HepG2 (cell line): ENCODE data around the gene MAPK14. TPM values are rescaled to one million over a fixed set of nuclear protein-coding genes. Genes with fewer than 3 reads are reported as not detected.

Experiments
- FOSL2 ChIP-seq: sonication (generic); formaldehyde crosslinking; IDR thresholded peaks from 2 replicates; pipeline ENCODE4 v1.4.0; 2020; ENCODE audit warnings: missing genetic modification reagents
- FOXA3 ChIP-seq: IDR thresholded peaks from 2 replicates; pipeline ENCODE4 v1.6.1; 2016; ENCODE audit warnings: missing genetic modification reagents, missing compliant biosample characterization
- HNRNPH1 ChIP-seq: fragments of 200-400 bp; formaldehyde crosslinking; optimal IDR thresholded peaks from 2 replicates; pipeline ENCODE3; 2017; ENCODE audit warnings: mild to moderate bottlenecking, low read depth, low read length
- HOXA9 ChIP-seq: sonication (generic); formaldehyde crosslinking; IDR thresholded peaks from 2 replicates; pipeline ENCODE4 v1.8.1; 2022; ENCODE audit warnings: missing genetic modification reagents, mild to moderate bottlenecking, moderate library complexity, borderline replicate concordance
- HOXD1 ChIP-seq: sonication (generic); formaldehyde crosslinking; IDR thresholded peaks from 2 replicates; pipeline ENCODE4 v1.5.0; 2020; ENCODE audit warnings: missing genetic modification reagents
- MAX ChIP-seq: IDR thresholded peaks from 2 replicates; pipeline ENCODE4 v1.6.1; 2012; ENCODE audit warnings: inconsistent platforms
- MTF1 ChIP-seq: sonication (generic); formaldehyde crosslinking; IDR thresholded peaks from 2 replicates; pipeline ENCODE4 v1.5.0; 2020; ENCODE audit warnings: missing genetic modification reagents
- NFKBIZ ChIP-seq: IDR thresholded peaks from 2 replicates; pipeline ENCODE4 v1.6.1; 2018; ENCODE audit warnings: missing genetic modification reagents, missing compliant biosample characterization
- PITX1 ChIP-seq: sonication (generic); formaldehyde crosslinking; IDR thresholded peaks from 2 replicates; pipeline ENCODE4 v1.5.1; 2020; ENCODE audit warnings: mild to moderate bottlenecking, missing genetic modification reagents
- POGZ ChIP-seq: sonication (generic); formaldehyde crosslinking; IDR thresholded peaks from 2 replicates; pipeline ENCODE4 v1.4.0; 2020; ENCODE audit warnings: mild to moderate bottlenecking, missing genetic modification reagents
- SAP130 ChIP-seq: IDR thresholded peaks from 2 replicates; pipeline ENCODE4 v1.6.1; 2016; ENCODE audit warnings: low read depth
- SMAD1 ChIP-seq: sonication (generic); formaldehyde crosslinking; IDR thresholded peaks from 2 replicates; pipeline ENCODE4 v1.4.0; 2020; ENCODE audit warnings: missing genetic modification reagents, low read depth, mild to moderate bottlenecking, borderline replicate concordance
- SRY ChIP-seq: sonication (generic); formaldehyde crosslinking; IDR thresholded peaks from 2 replicates; pipeline ENCODE4 v1.8.0; 2022; ENCODE audit warnings: mild to moderate bottlenecking, missing genetic modification reagents
- ZBTB7A ChIP-seq: sonication (generic); formaldehyde crosslinking; IDR thresholded peaks from 2 replicates; pipeline ENCODE4 v1.8.0; 2022; ENCODE audit warnings: mild to moderate bottlenecking, missing genetic modification reagents
- ZEB1 ChIP-seq: IDR thresholded peaks from 2 replicates; pipeline ENCODE4 v1.6.1; 2012; ENCODE audit warnings: mild to moderate bottlenecking, low read depth, inconsistent platforms; ENCODE audit not compliant: insufficient replicate concordance
- ZNF232 ChIP-seq: sonication (generic); formaldehyde crosslinking; IDR thresholded peaks from 2 replicates; pipeline ENCODE4 v1.4.0; 2020; ENCODE audit warnings: missing genetic modification reagents, borderline replicate concordance
- polyA plus RNA-seq, 8 experiments: library from polyadenylated mRNA; depleted of rRNA in 3 of 8; stranded (reverse) in 7 of 8; unstranded in 1 of 8; fragments of >200 nt; fragmentation: Illumina TruSeq in 4 of 8; extraction: Trizol in 4 of 8; gene quantifications; 2 replicates each; pipeline versions ENCODE4 v1.2.1 to v1.2.3, GENCODE V29; 2011 to 2016; ENCODE audit warnings: low read depth in 4 of 8, missing spikeins in 1 of 8, mixed read lengths in 1 of 8; ENCODE audit not compliant: insufficient read depth in 1 of 8
- total RNA-seq, 5 experiments: library from RNA; depleted of rRNA; stranded (reverse); fragments of >200 nt; fragmentation: Illumina TruSeq; extraction: Trizol; gene quantifications; 2 replicates each; pipeline ENCODE4 v1.2.3, GENCODE V29; 2016; ENCODE audit warnings: low read depth in 1 of 5
- TF ChIP-seq, protein P1 (sequence below): sonication (generic); formaldehyde crosslinking; IDR thresholded peaks from 2 replicates; pipeline ENCODE4 v1.5.1; 2020; ENCODE audit warnings: mild to moderate bottlenecking, moderate library complexity, missing genetic modification reagents
- TF ChIP-seq, protein P2 (sequence below): sonication (generic); formaldehyde crosslinking; IDR thresholded peaks from 2 replicates; pipeline ENCODE4 v1.8.0; 2022; ENCODE audit warnings: missing genetic modification reagents, mild to moderate bottlenecking, borderline replicate concordance
- TF ChIP-seq, protein P3 (sequence below): sonication (generic); formaldehyde crosslinking; IDR thresholded peaks from 2 replicates; pipeline ENCODE4 v1.4.0; 2020; ENCODE audit warnings: missing genetic modification reagents
- TF ChIP-seq, protein P4 (sequence below), 2 experiments: IDR thresholded peaks; 2 replicates each; pipeline ENCODE4 v1.6.1; 2011 to 2012; ENCODE audit warnings: low read length in 2 of 2, borderline replicate concordance in 1 of 2, low read depth in 1 of 2, mild to moderate bottlenecking in 1 of 2, moderate library complexity in 1 of 2

The MAPK14 gene
- total and polyA plus RNA-seq, 2 of the 13 experiments (the other 11 are each of a cell fraction or from before 2014, with no cell fraction given), result 66.3 to 67.3 TPM

GRCh38 chr6:36063318-36064060, 35.9 kb downstream of the MAPK14 start (continued):
- TF ChIP-seq, protein P1, sequence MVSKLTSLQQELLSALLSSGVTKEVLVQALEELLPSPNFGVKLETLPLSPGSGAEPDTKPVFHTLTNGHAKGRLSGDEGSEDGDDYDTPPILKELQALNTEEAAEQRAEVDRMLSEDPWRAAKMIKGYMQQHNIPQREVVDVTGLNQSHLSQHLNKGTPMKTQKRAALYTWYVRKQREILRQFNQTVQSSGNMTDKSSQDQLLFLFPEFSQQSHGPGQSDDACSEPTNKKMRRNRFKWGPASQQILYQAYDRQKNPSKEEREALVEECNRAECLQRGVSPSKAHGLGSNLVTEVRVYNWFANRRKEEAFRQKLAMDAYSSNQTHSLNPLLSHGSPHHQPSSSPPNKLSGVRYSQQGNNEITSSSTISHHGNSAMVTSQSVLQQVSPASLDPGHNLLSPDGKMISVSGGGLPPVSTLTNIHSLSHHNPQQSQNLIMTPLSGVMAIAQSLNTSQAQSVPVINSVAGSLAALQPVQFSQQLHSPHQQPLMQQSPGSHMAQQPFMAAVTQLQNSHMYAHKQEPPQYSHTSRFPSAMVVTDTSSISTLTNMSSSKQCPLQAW (CRISPR knock-in tag), result no peak
- TF ChIP-seq ZBTB7A (CRISPR knock-in tag) (0 out of 2 replicates have a peak, but pooled peaks have one; percentile 41), FOSL2 (CRISPR knock-in tag) (peak; percentile 56; the same call in 1 of the 2 replicates), ZNF232 (CRISPR knock-in tag) (no peak), FOXA3 (peak; percentile 70), POGZ (CRISPR knock-in tag) (peak; percentile 89), SMAD1 (CRISPR knock-in tag) (no peak), MTF1 (CRISPR knock-in tag) (no peak), ZEB1 (peak; percentile 92), SAP130 (CRISPR knock-in tag) (peak; percentile 78), PITX1 (CRISPR knock-in tag) (0 out of 2 replicates have a peak, but pooled peaks have one; percentile 35), SRY (no peak), MAX (peak; percentile 34; the same call in 1 of the 2 replicates), NFKBIZ (CRISPR knock-in tag) (peak; percentile 40; the same call in 1 of the 2 replicates), HNRNPH1 (no peak), HOXA9 (CRISPR knock-in tag) (peak; percentile 98), HOXD1 (peak; percentile 94; the same call in 1 of the 2 replicates)
- TF ChIP-seq, protein P2, sequence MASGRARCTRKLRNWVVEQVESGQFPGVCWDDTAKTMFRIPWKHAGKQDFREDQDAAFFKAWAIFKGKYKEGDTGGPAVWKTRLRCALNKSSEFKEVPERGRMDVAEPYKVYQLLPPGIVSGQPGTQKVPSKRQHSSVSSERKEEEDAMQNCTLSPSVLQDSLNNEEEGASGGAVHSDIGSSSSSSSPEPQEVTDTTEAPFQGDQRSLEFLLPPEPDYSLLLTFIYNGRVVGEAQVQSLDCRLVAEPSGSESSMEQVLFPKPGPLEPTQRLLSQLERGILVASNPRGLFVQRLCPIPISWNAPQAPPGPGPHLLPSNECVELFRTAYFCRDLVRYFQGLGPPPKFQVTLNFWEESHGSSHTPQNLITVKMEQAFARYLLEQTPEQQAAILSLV (CRISPR knock-in tag), result no peak
- TF ChIP-seq, protein P3, sequence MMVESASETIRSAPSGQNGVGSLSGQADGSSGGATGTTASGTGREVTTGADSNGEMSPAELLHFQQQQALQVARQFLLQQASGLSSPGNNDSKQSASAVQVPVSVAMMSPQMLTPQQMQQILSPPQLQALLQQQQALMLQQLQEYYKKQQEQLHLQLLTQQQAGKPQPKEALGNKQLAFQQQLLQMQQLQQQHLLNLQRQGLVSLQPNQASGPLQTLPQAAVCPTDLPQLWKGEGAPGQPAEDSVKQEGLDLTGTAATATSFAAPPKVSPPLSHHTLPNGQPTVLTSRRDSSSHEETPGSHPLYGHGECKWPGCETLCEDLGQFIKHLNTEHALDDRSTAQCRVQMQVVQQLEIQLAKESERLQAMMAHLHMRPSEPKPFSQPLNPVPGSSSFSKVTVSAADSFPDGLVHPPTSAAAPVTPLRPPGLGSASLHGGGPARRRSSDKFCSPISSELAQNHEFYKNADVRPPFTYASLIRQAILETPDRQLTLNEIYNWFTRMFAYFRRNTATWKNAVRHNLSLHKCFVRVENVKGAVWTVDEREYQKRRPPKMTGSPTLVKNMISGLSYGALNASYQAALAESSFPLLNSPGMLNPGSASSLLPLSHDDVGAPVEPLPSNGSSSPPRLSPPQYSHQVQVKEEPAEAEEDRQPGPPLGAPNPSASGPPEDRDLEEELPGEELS (CRISPR knock-in tag), result peak; percentile 68
- TF ChIP-seq, protein P4, sequence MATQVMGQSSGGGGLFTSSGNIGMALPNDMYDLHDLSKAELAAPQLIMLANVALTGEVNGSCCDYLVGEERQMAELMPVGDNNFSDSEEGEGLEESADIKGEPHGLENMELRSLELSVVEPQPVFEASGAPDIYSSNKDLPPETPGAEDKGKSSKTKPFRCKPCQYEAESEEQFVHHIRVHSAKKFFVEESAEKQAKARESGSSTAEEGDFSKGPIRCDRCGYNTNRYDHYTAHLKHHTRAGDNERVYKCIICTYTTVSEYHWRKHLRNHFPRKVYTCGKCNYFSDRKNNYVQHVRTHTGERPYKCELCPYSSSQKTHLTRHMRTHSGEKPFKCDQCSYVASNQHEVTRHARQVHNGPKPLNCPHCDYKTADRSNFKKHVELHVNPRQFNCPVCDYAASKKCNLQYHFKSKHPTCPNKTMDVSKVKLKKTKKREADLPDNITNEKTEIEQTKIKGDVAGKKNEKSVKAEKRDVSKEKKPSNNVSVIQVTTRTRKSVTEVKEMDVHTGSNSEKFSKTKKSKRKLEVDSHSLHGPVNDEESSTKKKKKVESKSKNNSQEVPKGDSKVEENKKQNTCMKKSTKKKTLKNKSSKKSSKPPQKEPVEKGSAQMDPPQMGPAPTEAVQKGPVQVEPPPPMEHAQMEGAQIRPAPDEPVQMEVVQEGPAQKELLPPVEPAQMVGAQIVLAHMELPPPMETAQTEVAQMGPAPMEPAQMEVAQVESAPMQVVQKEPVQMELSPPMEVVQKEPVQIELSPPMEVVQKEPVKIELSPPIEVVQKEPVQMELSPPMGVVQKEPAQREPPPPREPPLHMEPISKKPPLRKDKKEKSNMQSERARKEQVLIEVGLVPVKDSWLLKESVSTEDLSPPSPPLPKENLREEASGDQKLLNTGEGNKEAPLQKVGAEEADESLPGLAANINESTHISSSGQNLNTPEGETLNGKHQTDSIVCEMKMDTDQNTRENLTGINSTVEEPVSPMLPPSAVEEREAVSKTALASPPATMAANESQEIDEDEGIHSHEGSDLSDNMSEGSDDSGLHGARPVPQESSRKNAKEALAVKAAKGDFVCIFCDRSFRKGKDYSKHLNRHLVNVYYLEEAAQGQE (IDR thresholded peaks at IDR 0.05; ENCODE audit: borderline replicate concordance in 1 of 2, low read depth in 1 of 2, low read length in 2 of 2), result no peak
